Kidney (tissue), 14 donors: ENCODE data around the gene COLEC12. TPM values are rescaled to one million over a fixed set of nuclear protein-coding genes. Genes with fewer than 3 reads are reported as not detected.

Experiments used
- DNase-seq, 5 donors: peaks; one replicate each; pipeline ENCODE4 v3.0.0-alpha.2; 2013 to 2020
- FAIRE-seq: peaks from 2 replicates; lab custom pipeline; 2012; peaks lifted over from hg19 to GRCh38; lab: Jason Lieb, UNC
- H3K27ac ChIP-seq, 2 donors: one replicate each; pipeline ENCODE4 v1.7.0; 2013; ENCODE audit warnings: low read depth in 2 of 2, low read length in 2 of 2, inconsistent platforms in 1 of 2
- H3K27me3 ChIP-seq: one replicate; pipeline ENCODE4 v1.7.1; 2013; ENCODE audit warnings: low read length, inconsistent platforms; ENCODE audit not compliant: control insufficient read depth, insufficient read depth
- H3K36me3 ChIP-seq, 3 donors: one replicate each; pipeline versions ENCODE4 v1.7.0 to v1.7.1; 2013; ENCODE audit warnings: low read length in 3 of 3, control low read depth in 1 of 3, inconsistent platforms in 1 of 3; ENCODE audit not compliant: insufficient read depth in 3 of 3, control insufficient read depth in 2 of 3
- H3K4me1 ChIP-seq, 3 donors: one replicate each; pipeline versions ENCODE4 v1.7.0 to v1.7.1; 2013; ENCODE audit warnings: low read length in 3 of 3, inconsistent platforms in 1 of 3, low read depth in 1 of 3; ENCODE audit not compliant: control insufficient read depth in 2 of 3, insufficient read depth in 2 of 3
- H3K4me3 ChIP-seq, 3 donors: one replicate each; pipeline versions ENCODE4 v1.7.0 to v1.8.1; 2013; ENCODE audit warnings: low read length in 3 of 3, control low read depth in 1 of 3, inconsistent platforms in 1 of 3
- H3K9ac ChIP-seq, 3 donors: one replicate each; pipeline versions ENCODE4 v1.7.0 to v1.7.1; 2013; ENCODE audit warnings: low read length in 3 of 3, control low read depth in 1 of 3, inconsistent platforms in 1 of 3
- H3K9me3 ChIP-seq, 3 donors: one replicate each; pipeline versions ENCODE4 v1.7.0 to v1.7.1; 2013; ENCODE audit warnings: low read length in 3 of 3, control low read depth in 1 of 3, inconsistent platforms in 1 of 3; ENCODE audit not compliant: control insufficient read depth in 2 of 3, insufficient read depth in 1 of 3
- CTCF ChIP-seq: IDR thresholded peaks from 3 replicates; pipeline ENCODE4 v1.5.1; 2012; ENCODE audit warnings: mild to moderate bottlenecking, moderate library complexity, borderline replicate concordance; ENCODE audit not compliant: insufficient read depth; ENCODE audit errors: extremely low read depth
- intact Hi-C: fragments of 100-400 bp; cut with DNase I; formaldehyde crosslinking; loops from one replicate; pipeline ENCODE4 v1.11.1; 2022
- polyA plus RNA-seq: library from polyadenylated mRNA; stranded (reverse); fragments of 350-450 nt; fragmentation: Illumina TruSeq; extraction: RNeasy Lipid Tissue Mini Kit (QIAGEN cat#74804); gene quantifications from one replicate; pipeline ENCODE4 v1.2.3, GENCODE V29; 2014; ENCODE audit warnings: low read depth, low replicate concordance; ENCODE audit not compliant: insufficient read depth
- total RNA-seq: library from RNA; stranded (reverse); fragmentation: NEBNext Ultra II Directional; extraction: Animal tissue kit (Norgen Biotek cat#: 25700); gene quantifications from one replicate; pipeline ENCODE4 v1.2.1, GENCODE V29; 2021
- donor health status: control.
- donor health status: control.
- donor health status: control.
- donor health status: control.
- donor health status: control.
- donor health status: DM: yes; HTN: yes; CAD: no.
- donor health status: Normal renal cell carcinoma (clear cell type).

Gene COLEC12
- total and polyA plus RNA-seq, 2 donors from 2014 or later: 1.3 to 7.4 TPM

- intact Hi-C loops: no loop called here
- H3K36me3 ChIP-seq: no peaks in the 10 kb centered on the region
- no peak for TF ChIP-seq CTCF
Observed at GRCh38 chr18:416930-417329, 83.6 kb downstream of the COLEC12 start.

GRCh38 chr18:415617-416612 lies 84.6 kb downstream of the COLEC12 start:
- H3K27ac ChIP-seq: no peak overlapping the region

More at GRCh38 chr18:416930-417329, 83.6 kb downstream of the COLEC12 start:
- Histone ChIP-seq H3K9ac (no peak overlapping the region), H3K27ac (no peak overlapping the region), H3K4me3 (no peak overlapping the region), H3K9me3 (no peaks in the 10 kb centered on the region), H3K4me1 (peaks cover 0 to 5% (median 0%) of the 10 kb centered on the region in 3 donors), H3K27me3 (no peaks in the 10 kb centered on the region)
- DNase-seq: no peak
- FAIRE-seq: no peak

GRCh38 chr18:415047-415446 lies 85.5 kb downstream of the COLEC12 start:
- Histone ChIP-seq H3K4me1 (no peaks in the 10 kb centered on the region), H3K36me3 (no peaks in the 10 kb centered on the region), H3K4me3 (no peak overlapping the region), H3K9me3 (no peaks in the 10 kb centered on the region), H3K9ac (no peak overlapping the region), H3K27ac (no peak overlapping the region), H3K27me3 (no peaks in the 10 kb centered on the region)
- TF ChIP-seq CTCF: no peak
- DNase-seq (no peak), FAIRE-seq (no peak)
- intact Hi-C loops: no loop called here

More at GRCh38 chr18:415617-416612, 84.6 kb downstream of the COLEC12 start:
- Histone ChIP-seq H3K9ac (no peak overlapping the region), H3K36me3 (no peaks in the 10 kb centered on the region), H3K4me1 (no peaks in the 10 kb centered on the region), H3K27me3 (no peaks in the 10 kb centered on the region), H3K9me3 (no peaks in the 10 kb centered on the region), H3K4me3 (no peak overlapping the region)
- FAIRE-seq: no peak
- TF ChIP-seq CTCF: no peak
- intact Hi-C loops: no loop called here
- DNase-seq: no peak
